Spleen (tissue), 7 donors: ENCODE results near the gene DNM1L.

Source experiments
- POLR2A ChIP-seq, 3 donors: fragments of 450-650 bp; IDR thresholded peaks; one replicate each; pipeline ENCODE4 v1.5.1; 2017; ENCODE audit warnings: antibody characterized with exemption in 3 of 3, mild to moderate bottlenecking in 1 of 3
- POLR2AphosphoS5 ChIP-seq, 3 donors: sonication (generic); formaldehyde crosslinking; IDR thresholded peaks; one replicate each; pipeline ENCODE4 v1.5.1; 2017; ENCODE audit warnings: antibody characterized with exemption in 3 of 3
- TF ChIP-seq, protein P1 (sequence below), 11 experiments: fragments of 200-600 bp in 7 of 11; fragments of 450-650 bp in 4 of 11; sonication (generic) in 4 of 11; IDR thresholded peaks in 8 of 11; conservative IDR thresholded peaks in 3 of 11; 1 replicate in 7 of 11; 2 replicates in 4 of 11; pipeline versions ENCODE4 v1.4.0 to v1.8.0; 2016 to 2021; ENCODE audit warnings: antibody characterized with exemption in 11 of 11, inconsistent platforms in 4 of 11, mild to moderate bottlenecking in 1 of 11
- donor health status: DM: no; HTN: no; CAD: no; lungs with moderate emphysema.
- donor health status: DM: no; HTN: no; CAD: no.
- donor health status: DM: no; HTN: no; CAD: no.

DNA sequence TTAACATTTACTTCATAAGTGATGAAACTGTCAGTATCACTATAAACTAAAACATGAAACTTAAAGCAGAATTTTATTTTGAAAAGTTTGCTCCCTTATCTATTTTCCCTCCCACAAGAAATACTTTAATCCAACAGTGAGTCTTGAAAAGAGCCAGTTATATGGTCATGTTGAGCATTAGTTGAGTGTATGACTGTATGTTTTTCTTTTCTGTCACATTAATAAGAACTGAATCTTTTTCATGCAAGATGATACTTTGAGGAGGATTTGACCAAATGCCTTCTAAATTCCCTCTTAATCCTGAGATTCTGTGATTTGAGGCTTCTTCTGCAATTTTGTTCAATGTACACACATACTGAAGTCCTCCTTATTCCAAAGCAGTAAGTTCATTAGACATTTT is 110.3 kb downstream of the DNM1L start:
- TF ChIP-seq, protein P1, sequence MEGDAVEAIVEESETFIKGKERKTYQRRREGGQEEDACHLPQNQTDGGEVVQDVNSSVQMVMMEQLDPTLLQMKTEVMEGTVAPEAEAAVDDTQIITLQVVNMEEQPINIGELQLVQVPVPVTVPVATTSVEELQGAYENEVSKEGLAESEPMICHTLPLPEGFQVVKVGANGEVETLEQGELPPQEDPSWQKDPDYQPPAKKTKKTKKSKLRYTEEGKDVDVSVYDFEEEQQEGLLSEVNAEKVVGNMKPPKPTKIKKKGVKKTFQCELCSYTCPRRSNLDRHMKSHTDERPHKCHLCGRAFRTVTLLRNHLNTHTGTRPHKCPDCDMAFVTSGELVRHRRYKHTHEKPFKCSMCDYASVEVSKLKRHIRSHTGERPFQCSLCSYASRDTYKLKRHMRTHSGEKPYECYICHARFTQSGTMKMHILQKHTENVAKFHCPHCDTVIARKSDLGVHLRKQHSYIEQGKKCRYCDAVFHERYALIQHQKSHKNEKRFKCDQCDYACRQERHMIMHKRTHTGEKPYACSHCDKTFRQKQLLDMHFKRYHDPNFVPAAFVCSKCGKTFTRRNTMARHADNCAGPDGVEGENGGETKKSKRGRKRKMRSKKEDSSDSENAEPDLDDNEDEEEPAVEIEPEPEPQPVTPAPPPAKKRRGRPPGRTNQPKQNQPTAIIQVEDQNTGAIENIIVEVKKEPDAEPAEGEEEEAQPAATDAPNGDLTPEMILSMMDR (IDR thresholded peaks at IDR 0.05 in 8 of 11, conservative IDR thresholded peaks at IDR 0.05 in 3 of 11): no peak
- no peak for TF ChIP-seq POLR2A (IDR thresholded peaks at IDR 0.05)
- no peak for TF ChIP-seq POLR2AphosphoS5 (IDR thresholded peaks at IDR 0.05)
